ENCODE results near the gene CCNB3.
A peak's percentile ranks its signal among the peaks of the same experiment; 100 is the strongest.
"Not testable (repeated sequence)": the region's sequence is repeated elsewhere in the genome, so short reads cannot be mapped to it uniquely, and the experiment has no call there.

Gene CCNB3

DNA sequence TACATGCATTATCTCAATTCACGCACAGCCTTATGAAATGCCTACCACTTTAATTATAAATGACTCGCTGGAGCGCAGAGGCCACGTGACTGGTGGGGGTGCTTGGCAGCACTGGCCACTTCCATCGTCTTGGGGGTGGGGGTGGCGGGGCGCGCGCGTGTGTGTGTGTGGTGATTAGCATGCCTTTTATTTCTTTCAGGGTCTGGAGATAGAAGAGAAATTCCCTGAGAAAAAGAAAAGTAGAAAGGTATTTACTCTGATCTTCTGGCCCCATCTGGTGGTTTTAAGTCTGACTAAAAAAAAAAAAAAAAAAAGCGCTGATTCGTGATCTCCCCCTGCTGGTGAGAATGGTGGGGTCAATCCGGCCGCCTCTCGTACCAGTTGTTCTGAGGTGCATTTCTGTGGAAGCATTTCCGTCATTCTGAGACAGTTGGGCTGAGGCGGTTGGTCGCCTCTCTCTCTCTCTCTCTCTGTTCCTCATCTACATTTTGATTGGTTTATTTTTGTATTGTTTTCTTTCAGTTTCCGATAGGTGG is at the start of gene CCNB3:
CCNB3 (plus strand) TSS at position 402 of the 536 bp plus-strand sequence. CDS start 80,399 bp downstream, outside the sequence.
- peak; percentile 46 to 54 for DNase-seq

GRCh38 chrX:50157545-50158135 is 46.9 kb upstream of the CCNB3 start:
- no peak for DNase-seq

GRCh38 chrX:50158593-50158992 is 46.0 kb upstream of the CCNB3 start:
- DNase-seq, result no peak

DNA sequence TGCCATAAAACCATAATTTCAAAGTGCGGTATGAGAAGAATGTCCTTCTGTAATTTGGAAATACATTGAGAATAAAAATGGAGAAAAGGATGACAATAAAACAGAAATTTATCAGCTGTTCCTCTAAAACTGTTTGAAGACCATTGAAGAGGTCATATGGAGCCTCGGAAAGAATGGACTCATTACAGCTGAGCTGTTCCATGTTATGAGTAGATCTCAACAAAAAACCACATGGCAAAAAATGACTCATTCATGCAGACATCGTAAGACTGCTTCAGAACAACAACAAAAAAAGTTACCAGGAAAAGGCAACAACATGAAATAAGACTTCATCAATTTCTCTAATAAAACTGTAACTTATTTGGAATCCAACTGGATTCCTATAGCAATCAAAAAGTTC is 43.4 kb upstream of the CCNB3 start:
- no peak for DNase-seq

DNA sequence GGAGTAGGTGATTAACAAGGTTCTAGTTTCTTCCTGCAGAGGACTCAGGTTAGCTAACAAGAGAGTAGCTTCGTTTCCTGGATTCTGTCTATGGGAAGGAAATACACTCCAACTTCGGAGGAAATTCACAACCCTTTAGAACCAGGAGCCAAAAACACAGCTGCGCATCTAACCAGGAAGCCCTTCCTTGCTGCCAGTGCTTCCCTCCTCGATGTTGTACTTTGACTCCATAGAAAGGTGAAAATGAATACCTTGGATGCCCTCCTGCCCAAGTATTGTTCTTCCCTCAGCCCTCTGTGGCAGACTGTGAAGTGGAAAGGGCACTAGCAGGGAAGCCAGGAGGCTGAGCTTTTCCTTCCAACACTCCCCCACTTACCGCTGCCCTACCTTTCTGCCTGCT is 38.8 kb upstream of the CCNB3 start:
- no peak for DNase-seq

GRCh38 chrX:50167366-50167765 is 37.2 kb upstream of the CCNB3 start:
- no peak for DNase-seq

- no peak for DNase-seq
These were observed 36.3 kb upstream of the CCNB3 start for GRCh38 chrX:50168241-50168687.

DNA sequence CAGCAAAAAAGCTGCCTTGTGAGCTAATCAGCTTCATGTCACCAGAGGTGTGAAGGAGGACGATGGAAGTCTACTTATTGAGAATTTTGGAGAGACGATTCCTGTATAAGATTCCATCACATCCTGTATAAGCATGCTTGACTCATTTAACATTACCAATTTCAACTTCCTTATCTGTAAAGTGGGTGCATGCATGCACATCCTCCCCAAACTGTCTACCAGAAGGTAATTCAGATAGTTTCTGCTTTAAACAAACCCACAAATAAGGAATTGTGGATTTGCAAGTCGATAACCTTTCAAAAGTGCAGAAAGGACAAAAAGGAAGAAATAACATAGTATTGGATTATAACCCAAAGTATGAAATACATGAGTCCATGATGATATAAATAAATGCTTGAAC is 34.8 kb upstream of the CCNB3 start:
- DNase-seq, result no peak

DNA sequence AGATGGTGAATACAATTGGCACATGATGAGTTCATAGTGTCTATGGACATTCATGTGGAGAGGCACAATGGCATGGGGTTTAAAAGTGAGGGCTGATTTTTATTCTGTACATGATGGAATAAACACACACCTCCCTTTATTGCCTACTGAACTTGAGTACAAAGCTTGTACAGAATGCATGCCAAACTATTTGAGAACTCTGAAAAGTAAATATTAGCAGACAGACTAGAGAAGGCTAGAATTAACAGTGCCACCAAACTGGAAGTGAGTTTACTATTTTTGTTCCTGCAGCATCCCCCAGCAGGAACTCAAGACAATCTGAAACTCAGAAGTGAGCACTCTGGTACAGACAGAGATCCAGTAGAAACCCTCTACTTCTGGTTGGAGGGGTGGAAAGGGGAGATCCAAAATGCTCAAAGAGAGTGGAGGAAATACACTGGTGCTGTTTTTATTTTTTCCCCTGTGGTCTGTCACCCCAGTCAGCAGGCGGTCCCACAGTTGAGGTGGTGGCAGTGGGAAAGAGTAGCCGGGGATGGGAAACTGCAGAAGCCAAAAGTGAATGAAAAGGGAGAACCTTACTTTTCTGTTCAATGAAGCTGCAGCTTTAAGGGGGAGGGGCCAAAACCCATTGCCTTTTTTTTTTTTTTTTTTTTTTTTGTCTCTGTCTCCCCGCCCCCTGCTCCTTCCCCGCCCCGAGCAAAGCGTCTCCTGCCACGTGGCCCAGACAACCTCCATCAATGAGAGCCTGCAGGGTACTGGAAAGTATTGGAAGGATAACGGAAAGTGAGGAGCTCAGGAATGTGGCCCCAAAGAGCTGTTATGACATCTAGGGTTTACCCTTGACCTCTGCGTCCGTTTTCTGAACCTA is 24.3 kb upstream of the CCNB3 start:
- no peak for DNase-seq

DNA sequence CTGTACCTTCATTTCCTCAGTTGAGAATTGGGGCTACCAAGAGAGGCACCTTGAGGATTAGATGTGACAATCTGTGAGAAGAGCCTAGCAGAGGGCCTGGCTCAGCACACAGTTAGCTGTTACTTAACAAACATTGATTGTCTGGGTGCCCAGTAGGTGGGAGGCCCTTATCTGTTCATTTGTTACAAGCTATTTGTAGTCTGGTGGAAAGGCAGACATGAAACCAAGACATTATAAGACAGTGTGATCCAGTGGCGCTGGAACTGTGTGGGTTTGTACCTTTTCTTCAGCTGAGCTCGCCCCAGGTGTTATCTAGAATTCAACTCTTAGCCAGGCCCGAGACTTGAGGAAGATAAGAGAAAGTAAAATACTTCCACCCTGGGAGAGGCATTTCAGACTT is 20.7 kb upstream of the CCNB3 start:
- DNase-seq, result no peak

DNA sequence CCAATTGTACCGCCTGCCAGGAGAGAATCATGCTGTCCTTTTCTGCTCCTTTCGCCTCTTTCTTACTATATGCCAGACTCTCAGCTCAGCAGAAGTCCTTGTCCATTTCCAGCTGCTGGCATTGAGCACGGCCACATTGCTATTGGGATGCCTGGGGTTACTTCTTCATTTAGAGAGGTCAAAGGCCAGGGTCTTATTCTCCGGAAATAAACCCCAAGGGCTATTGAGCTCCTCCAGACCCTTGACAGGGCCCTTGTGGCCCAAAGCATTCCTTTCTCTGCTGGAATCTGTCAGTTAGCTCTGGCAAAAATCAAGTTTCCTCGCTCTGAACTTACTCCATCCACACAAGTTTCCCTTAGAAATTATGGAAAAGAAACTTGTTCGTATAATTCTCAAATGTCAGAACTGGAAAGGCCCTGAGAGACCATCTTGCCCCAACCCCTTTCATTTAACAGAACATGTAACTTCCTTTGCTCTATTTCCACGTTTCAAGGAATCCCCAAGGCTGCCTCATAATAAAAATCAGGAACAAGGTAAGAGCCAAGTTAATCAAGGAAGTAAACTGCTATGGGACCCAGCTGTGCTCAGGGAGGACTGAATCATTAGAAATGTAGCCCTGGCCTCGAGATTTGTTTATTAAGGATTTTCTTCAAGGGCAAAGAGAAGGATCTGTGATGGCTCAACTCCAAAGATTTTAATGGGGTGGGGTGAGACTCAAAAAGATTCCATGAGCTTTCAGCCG is 15.5 kb upstream of the CCNB3 start:
- no peak for DNase-seq

GRCh38 chrX:50198348-50198747 is 6.2 kb upstream of the CCNB3 start:
- DNase-seq, result no peak

DNA sequence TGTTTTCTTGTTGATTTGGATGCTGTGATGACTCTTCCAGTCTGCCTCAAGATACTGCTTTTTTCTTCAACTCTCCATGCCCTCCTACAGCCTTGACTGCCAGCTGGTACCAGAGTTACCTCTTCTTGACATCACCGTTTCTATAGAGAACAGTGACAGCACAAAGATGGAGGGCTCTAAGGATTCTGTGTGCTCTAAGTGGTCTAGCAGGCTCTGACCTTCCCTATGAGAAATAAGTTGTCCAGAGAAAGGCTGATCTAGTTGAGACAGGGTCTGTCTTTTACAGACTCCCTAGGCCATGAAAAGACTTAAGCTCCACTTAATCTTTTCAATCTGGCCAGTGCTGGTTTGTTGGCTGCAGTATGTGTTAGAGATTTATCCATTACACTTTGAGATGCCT is 3.7 kb upstream of the CCNB3 start, which contains the start of gene AKAP4:
AKAP4 (minus strand) TSS at position 101 of the 400 bp plus-strand sequence. CDS start 118 bp downstream, outside the sequence.
- no peak for DNase-seq

DNA sequence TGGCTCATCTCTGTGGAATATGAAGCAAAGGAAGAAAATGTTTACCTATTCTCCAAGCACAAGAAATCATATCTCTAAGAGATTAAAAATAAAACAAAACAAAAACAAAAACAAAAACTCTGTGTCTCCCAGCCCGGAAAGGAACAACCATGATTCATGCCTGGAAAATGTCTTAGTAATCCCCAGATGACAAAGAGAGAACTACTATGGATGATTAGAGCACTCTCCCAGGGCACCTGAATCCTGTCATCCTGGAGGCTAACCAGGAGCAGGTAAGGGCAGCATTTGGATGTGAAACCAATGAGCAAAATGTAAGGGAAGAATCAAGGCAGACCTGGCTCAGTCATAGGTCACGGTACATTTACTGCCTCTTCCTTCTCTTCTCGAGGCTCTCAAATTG is 2.0 kb upstream of the CCNB3 start:
- no peak for DNase-seq

DNA sequence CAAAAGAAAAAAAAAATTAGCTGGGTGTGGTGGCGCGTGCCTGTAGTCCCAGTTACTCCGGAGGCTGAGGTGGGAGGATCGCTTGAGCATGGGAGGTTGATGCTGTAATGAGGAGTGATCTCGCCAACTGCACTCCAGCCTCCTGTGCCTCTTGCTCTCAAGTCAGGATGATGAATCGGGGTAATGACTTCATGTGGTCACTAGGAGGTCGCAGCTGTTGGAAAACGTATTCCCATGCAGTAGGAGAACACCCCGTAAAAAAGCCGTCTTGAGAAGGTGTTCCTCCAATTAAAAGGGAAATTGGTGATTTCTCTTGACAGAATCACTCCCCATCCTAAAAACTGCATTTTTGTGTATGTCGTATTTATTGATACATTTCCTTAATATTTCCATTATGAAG is 2.2 kb downstream of the CCNB3 start:
- no peak for DNase-seq

DNA sequence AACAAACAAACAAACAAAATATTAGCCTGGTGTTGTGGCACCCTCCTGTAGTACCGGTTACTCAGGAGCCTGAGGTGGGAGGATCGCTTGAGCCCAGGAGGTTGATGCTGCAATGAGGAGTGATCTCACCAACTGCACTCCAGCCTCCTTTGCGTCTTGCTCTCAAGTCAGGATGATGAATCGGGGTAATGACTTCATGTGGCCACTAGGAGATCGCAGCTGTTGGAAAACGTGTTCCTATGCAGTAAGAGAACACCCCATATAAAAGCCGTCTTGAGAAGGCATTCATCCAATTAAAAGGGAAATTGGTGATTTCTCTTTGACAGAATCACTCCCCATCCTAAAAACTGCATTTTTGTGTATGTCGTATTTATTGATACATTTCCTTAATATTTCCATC is 6.9 kb downstream of the CCNB3 start:
- no peak for DNase-seq

DNA sequence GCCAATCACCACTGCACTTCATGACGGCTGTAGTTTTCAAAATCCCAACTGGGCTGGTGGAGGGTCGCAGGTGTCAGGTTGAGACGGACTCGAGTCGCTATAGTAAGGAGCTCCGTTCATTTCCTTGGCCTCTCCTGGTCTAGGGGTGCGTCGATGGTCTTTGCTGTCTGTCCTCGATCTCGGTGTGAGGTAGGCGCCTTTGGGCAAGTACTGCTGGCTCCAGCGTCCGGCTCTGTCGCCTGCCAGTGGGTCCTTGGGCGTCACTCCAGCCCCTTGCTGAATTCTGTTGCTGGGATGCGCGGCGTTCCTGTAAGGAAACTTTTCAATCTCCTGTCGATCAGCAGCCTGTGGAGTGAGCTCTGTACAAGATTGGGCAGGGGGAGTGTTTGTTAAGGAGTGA is 76.7 kb downstream of the CCNB3 start:
- peak in 1 of 2 experiments; percentile 20 for DNase-seq

GRCh38 chrX:50327235-50327634 is 122.7 kb downstream of the CCNB3 start:
- no peak for DNase-seq

GRCh38 chrX:50332668-50333067 is 128.1 kb downstream of the CCNB3 start:
- not testable (repeated sequence) for DNase-seq

DNA sequence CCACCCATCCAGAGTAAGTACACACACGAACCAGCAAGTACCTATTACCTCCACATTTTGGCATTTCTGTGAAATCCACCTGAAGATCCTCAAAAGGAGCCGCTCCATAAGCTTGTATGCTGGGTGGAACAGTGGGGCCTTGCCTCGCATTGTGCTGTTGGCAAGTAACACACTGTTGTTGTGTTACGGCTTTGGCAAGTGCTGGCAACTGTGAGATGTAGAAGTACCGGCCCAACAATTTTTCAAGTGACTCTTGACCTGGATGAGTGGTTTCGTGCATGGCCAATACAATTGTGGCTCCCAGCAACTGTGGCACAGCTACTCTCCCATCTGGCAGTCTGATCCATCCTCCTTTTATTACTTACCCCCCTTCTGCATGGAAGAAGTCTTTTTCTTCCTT is 128.7 kb downstream of the CCNB3 start:
- DNase-seq, result no peak

- no peak for DNase-seq
These were observed 139.4 kb downstream of the CCNB3 start for GRCh38 chrX:50343917-50344316.

DNA sequence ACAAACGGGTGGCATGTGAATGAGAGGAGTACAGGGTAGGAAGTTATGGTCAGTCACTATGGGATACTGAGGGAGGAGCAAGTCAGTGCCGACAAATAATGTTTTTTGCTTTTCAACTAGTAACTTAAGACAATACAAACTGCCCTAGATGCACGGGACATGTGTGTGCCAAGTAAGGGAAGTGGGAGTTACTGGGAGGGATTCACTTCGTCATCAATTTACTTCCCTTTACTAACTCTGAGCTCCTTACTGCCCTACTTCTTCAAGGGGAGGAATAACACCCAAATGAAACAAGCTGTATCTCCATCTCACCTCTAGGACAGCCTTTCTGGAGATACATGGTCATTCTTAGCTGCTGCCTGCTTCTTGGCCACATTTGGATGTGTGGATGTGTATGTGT is 168.4 kb downstream of the CCNB3 start:
- no peak for DNase-seq
